ENCODE results near the gene GYG2.

The GYG2 gene

DNA sequence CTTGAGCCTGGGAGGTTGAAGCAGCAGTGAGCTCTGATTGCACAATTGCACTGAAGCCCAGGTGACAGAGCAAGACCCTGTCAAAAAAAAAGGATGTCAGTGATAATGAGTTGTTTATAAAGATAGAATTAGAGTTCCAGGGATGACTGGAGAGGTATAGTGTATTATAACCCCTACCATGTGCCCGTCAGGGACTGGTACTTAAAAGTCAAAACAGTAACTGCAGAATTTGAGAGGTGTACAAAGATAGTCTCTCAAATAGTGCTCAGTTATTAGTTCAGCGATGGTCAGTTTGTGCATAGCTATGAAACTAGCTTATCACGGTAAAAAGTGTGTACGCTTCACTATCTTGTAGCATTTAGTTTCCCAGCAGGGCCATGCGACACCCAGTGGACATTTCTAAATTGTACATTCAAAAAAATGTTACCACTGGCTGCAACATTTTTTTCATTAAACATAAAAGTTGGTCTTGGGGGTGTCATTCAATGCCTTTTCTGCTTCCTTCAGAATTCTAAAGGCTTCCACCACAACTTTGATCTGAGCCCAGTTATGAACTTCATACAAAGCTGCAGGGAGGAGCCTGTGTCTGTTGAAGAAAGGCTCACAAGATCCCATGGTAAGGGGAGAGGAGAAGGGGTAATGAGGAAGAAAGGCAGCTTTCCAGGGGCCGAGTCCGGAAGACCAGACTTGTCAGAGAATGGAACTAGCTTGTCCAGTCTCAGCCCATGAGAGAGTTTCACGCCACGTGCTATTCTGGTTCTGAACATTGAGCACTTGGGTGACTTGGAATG lies 9.2 kb upstream of the GYG2 start:
- no peak for DNase-seq

DNA sequence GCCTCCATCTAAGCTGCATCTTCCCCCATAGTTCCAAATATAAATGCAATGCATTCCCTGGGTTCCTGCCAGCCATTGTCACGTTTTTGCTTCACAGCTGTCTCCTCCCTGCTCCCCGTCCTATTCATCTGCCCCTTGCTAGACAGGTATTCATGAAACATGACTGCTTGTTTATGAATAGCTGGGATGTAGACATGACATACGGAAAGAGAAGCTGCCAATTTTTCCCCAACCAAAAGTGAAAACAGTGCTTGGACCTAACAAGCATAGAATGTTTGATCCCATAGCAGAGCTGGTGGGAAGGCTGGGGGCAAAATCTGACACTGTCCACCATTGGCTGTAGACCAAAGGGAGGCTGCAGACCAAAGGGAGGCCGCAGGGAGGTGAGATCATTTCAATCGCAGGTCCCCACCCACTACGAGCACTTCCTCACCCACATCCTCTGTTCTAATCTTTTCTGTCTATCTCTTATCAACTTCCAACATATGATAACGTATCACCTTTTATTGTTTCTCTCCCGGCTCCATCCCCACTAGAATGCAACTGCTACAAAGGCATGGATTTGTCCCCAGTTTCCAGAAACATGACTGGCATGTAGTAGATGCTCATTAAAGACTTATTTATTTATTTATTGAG lies 8.5 kb upstream of the GYG2 start:
- no peak for DNase-seq

DNA sequence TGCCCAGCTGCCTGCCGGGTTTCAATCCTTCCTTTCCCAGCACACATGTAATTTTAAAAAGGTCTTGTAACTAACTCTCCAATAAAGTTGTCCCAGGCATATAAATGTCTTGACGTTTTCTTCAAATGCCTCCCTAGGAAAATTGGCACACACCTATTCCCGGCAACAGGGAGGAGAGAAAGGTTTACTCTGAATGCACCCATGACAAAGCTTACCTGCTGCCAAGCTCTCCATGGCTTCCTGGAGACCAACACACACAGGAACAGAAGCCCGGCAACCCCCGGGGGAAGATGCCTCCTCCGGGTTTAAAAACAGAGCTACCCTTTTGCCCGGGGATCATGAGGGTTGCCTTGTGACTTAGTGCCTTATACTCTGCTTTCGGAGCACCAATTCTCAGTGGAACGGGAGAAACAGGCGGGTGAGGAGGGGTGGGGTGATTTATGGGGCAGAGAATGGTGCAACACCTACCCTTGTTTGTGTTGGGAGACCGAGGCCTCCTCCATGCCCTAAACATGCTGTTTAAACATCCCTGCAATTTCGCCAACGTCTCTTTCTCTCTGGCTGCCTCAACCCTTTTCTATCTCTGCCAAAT lies 4.8 kb upstream of the GYG2 start:
- no peak for DNase-seq

DNA sequence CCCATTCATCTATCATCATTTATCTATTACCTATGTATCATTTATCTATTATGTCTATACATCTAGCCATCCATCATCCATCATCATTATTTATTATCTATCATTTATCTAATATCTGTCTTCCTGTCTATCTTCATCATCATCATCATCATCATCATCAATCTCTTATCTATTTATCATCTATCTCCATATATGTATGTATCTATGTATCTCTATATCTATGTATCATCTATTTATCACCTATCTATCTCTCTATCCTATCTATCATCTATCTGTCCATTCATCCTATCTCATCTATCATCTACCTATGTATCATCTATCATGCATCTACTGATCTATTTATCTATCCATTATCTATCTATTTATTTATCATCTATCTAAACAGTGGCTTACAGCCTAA lies 3.8 kb upstream of the GYG2 start:
- DNase-seq: no peak

DNA sequence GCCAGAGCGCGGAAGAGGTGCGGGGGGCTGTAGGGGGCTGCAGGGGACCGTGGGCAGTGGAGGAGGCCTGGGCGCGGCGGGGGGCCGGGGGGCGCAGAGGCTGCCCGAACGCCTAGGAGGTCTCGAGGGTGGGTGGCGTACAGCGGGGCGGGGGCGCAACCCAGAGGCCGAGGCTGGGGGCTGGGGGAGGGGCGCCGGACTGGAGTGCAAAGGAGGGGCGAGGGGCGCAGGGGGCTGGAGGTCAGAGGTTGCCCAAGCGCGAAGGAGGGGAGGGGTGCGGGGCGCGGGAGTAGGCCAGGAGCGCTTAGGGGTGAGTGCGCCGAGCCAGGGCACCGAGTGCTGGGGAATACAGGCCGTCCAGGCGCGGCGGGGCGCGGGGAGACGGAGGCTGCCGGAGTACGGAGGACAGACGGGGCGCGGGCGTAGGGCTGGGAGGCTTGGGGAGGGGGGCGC lies 255 bp downstream of the GYG2 start:
- DNase-seq: no peak

DNA sequence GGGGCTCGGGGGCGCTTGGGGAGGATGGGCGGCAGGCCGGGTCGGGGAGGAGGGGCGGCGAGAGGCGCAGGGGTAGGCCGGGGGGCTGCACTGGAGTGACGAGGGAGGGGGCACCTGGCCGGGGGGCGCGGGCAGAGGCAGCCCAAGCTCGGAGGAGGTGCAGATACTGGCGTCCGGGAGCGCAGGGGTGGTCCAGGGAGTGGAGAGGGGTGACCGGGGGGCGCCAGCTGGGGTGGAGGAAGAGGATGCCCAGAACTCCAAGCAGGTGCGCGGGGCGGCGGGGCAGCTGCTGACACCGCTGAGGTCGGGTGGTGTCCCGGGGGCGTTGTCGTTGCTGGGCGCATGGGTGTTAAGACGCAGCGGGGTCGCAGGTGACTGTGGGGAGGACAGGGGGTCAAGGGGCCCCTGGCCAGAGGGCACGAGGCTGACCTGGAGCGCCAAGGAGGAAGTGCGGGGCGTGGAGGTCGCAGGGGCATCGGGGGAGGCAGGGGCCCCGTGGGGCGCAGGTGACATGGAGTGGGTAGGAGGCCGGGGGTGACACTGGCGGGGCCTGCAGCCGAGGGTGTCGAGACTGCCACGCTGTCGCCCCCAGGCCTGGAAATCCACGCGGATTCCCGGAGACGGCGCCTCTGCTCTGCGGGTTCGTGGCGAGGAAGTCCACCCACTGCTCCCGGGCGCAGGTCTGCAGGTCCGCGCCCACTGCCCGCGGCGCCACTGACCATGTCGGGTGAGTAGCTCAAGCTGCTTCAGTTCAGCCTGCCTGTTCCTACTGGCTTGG lies 928 bp downstream of the GYG2 start:
- DNase-seq: no peak

DNA sequence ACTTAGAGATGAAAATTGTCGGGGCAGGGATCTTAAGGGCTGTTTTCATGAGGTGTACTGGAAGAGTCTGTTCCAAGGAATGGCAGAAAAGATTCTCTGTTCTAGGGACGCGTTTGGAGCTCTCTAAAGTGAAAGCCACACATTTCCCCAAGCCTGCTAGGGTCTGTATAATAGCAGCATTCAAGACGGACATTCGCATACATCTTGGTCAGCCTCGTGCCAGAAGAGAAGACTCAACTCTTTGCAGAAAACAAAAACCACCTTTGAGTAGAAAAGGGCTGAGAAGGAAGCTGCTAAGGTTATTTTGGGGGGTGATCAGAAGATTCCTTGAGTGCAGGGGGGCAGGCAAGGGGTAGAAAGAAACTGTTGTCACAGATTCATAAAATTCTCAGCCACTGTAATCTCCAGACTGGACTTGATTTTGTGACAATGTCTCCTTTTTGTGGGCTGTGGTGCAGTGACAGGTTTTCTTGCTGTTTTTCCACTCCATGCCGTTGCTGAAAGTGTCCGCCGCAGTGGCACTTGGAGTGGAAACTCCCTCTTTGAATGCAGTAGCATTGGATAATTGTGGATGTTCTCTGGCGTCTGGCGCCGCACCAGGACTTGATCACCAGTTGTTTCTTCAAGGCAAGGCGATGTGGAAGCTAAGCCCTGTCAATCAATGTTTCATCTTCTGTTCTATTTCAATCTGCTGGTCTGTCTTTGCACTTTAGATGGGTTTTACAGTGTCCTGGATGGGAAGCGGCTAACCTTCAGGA lies 2.9 kb downstream of the GYG2 start:
- DNase-seq: no peak

DNA sequence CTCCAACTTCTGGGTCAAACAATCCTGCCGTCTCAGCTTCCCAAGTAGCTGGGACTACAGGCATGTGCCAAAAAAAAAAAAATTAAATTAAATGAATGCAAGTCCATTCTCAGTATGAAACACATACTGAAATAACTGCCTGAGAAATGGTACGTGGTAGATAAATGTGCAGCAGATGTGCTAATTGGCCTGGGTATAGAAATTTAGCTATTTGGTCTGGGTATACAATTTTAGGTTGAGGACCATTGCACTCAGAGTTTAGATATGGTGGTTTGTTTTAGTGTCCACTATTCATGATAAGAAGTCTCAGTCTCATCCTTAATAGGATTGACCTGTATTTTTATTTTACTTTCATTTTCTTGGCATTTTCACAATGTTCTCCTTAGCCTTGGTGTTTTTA lies 9.2 kb downstream of the GYG2 start:
- DNase-seq: no peak

DNA sequence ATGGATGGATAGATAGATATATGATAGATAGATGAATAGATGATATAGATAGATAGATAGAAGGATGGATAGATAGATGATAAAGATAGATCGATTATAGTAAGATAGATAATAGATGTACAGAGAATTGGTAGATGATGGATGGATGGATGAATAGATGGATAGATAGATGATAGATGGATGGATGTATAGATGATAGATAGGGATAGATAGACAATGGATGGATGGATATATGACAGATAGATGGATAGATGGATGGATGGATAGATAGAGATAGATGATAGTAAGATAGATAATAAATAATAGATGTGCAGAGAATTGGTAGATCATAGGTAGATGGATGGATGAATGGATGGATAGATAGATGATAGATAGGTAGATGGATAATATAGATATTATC lies 12.2 kb downstream of the GYG2 start:
- DNase-seq: no peak

DNA sequence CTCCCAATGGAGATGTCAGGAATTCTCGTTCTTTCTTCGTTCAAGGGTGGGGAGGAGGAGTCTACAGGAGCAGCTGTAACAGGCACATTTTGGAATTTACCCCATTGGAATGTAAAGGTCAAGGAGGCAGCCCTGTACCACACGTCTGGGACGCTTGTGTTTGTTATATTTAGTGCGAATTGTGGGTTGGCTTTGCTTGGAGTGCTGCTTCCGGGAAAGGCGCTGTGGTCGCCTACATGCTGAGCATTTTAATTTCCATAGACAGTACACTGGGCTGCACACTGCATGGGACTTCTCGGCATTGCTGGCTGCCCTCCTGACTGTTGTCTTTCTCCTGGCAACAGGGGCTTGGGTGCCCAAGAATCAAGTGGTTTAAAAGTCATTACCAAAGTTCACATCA lies 12.8 kb downstream of the GYG2 start:
- DNase-seq: no peak

DNA sequence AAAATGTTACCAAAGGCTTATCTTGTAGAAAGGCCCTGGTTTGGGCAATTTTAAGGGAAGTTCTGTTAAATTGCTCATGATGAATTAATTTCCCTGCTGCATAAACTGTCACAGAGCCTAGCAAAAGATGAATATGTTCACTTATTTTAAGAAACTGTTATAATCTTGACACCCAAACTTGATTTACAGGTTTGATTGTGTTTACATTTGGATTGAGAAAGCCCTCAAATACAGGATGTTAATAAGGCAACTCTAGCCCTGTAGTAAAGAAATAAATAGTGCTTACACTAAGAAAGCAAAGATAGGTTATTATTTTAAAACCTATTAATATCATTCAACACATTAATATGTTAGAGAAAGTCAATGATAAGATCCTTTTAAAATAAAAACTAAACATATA lies 18.3 kb downstream of the GYG2 start:
- no peak for DNase-seq

DNA sequence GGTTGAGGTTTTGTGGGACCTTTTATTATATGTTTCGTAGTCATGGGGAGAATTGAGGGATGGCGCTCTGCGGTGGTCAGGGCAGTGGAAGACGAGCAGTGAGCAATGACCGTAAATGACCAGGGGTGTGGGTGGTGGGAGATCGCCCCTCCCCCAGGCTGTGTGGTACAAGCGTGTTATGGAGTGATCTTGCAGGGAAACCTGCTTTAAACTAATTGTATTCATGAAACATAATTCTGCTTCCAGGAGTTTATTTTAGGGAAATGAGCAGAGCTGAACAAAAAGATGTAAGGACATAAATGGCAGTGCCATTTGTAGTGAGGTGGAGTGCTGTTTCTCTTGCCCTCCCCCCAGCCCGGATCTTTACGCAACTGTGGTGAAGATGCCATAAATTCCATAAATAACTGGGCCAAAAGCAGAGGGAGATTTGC lies 20.2 kb downstream of the GYG2 start:
- no peak for DNase-seq

DNA sequence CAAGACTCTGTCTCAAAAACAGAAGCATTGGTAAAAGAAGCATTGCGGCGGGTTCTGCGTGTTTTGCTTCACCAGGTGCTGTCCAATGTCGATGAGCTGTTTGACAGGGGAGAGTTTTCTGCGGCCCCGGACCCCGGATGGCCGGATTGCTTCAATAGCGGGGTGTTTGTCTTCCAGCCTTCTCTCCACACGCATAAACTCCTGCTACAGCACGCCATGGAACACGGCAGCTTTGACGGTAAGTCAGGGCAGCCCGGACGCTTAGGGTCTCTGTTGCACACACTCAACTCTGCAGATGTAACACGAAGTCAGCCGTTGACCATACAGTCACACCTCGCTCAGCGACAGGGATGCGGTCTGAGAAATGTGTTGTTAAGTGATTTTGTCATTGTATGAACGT lies 26.2 kb downstream of the GYG2 start:
- DNase-seq: no peak

DNA sequence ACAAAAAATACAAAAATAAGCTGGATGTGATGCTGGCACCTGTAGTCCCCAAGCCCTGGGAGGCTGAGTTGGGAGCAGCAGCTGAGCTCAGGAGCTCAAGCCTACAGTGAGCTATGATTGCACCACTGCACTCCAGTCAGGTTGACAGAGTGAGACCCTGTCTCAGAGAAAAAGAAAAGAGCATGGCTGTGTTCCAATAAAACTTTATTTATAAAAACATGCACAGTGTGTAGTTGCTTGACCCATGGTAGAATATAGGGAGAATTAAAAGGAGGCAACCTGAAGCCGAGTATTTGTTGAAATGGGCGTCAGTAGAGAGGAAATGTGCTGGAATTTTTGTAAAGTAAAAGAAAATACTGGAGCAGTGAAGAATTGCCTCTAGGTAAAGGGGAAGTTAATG lies 27.0 kb downstream of the GYG2 start:
- DNase-seq: no peak

DNA sequence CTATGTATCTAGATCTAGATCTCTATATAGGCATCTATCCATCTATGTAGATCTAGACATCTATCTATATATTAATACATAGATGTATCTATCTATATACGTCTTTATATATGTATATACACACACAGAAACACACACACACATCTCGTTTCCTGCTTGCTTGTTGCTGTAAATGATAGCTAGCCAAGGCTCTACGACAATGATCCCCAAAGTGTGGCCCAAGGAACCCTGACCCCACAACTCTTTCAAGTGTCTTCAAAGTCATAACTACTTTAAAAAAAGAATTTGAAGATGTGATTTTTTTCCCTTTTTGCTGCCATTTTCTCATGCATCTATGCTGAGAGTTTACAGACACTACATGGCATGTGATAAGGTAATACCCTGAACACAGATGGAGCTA lies 28.8 kb downstream of the GYG2 start:
- no peak for DNase-seq

DNA sequence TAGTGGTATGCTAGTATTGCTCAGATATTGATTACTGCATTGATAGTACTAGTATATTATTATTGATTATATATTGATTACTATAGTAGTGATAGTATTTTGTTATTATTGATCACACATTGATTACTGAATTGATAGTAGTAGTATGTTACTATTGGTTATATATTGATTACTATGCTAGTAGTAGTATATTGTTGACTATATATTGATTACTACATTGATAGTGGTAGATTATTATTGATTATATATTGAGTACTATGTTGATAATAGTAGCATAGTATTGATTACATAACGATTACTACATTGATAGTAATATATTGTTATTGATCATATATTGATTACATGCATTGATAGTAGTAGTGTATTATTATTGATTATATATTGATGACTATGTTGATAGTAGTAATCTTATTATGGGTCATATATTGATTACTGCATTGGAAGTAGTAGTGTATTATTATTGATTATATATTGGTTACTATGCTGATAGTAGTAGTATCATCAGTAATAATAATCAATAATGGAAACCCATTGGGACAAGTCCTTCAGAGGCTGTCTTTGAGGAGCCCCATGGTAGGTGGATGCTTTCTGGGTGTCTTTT lies 30.6 kb downstream of the GYG2 start:
- DNase-seq: no peak

DNA sequence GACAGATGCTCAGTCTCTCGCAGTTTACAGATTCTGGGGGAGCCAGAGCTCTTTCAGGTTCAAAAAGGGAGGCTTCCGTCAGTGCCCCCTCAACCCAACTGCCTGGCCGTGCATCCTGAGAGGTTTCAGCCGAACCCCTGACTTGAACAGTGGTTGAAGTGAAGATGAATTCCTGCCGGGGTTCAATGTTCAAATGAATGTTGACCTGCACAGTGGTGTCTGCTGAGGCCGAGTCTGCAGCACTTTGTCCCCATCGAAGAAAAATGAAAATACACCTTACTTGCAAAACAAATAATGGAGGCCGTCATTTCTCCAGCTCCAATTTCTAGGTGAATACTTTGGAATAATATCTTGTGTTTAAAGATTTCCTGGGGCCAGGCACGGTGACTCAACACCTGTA lies 33.7 kb downstream of the GYG2 start:
- DNase-seq: no peak

DNA sequence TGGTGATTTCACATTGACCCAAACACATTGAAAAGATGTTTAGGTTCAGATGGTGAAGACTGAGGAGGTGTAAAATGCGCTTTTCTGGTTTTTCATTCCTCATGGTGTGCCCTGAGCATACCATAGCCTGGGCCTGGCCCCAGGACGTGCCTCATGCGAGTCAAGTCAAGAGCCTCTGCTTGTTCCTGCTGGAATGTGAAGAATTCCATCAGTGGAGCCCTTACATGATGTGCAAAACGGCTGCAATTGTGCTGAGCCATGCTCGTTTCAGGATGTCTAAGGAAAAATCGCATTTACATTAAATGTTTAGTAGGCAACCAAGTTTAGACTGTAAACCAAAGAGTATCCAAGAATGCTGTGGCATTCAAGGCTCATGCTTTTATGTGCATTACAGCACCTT lies 34.9 kb downstream of the GYG2 start:
- DNase-seq: no peak

DNA sequence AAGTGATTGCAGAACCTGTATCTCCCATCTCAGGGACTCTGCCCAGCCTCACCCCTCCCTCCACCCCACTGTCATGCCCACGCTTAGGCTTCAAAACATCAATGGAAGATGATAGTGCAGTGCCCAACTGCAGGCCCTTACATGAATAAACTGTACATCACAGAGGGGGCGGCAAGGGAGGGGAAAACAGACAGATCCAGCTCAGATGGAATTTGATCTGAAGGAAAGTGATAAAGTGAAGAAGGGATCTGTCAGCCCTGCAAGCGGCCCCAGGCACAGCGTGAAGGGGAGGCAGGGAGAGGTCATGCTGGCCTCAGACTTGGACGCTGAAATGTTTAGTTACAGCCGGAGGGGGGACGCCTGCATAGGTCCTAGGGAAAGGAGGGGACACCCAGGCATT lies 38.5 kb downstream of the GYG2 start:
- DNase-seq: no peak

DNA sequence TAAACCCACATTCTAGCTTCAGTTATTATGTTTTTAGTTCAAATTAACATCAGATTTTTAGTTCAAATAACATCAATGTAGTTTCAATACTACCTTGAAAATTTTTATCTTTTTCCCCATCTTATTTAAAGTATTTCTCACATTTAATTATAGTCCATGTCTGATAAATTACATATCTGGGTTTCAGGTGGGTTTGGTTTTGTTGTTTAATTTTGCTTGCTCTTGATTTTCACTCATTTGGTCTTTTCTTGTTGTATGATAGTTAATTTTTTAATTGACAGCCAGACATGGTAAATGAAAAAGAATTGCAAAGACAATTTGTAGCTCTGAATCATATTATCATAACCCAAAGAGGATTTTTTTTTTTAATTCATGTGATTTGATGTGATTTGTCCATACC lies 41.9 kb downstream of the GYG2 start:
- no peak for DNase-seq

DNA sequence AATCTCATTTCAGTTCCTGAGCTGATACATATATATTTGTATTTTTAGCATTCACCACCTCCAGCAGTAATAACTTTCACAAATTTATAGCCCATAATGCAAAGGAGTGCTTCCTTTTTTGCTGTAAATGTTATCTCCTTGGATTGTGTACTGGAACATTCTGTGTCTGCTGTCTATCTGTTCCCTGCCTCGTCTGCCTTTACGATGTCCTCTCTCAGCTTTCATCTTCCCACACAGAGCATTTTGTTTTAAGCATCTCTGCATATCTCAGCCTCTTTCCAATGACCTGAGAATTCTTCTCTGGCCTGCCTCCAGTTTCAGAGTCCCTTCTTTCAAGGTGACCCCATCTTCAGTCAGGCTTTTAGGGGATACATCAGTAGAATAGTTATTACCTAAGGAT lies 43.1 kb downstream of the GYG2 start:
- no peak for DNase-seq

DNA sequence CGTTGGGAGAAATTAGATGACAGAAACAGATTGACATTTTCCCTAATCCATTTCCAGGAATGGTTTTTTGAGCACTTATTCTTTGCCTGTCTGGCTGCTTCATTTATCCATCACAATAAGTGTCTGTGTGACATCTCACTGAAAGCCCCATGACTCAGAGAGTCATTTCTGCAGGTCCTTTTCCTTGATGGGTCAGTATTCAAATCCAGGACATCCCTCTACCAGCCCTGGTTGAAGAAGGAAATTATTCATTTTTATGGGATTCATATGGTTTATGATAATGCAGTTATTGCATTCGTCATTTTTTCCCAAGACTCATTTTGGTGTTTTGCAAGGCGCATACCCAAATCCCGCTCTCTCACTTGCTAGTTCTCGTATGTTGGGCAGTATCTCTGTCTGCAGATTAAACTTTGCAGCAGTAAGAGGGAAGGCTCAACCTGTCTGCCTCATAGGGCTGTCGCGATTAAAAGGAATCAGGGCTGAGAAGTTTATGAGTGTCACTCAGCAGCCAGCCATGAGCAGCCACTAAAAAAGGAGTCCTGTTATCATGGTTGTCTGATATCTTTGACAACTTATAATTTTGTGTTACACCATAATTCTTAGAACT lies 44.0 kb downstream of the GYG2 start:
- DNase-seq: no peak
